ENCODE data around the gene RGL2.

- TF ChIP-seq CTCF (IDR thresholded peaks at IDR 0.05) (no peak), EP300 (IDR thresholded peaks at IDR 0.05) (no peak), POLR2A (IDR thresholded peaks at IDR 0.05; ENCODE audit: low read depth) (no peak)
Observed at GRCh38 chr6:33278392-33278741, 20.4 kb downstream of the RGL2 start.

Data from esophagus muscularis mucosa (tissue), 4 donors.